Measurements from ENCODE around the gene NF2.

DNA sequence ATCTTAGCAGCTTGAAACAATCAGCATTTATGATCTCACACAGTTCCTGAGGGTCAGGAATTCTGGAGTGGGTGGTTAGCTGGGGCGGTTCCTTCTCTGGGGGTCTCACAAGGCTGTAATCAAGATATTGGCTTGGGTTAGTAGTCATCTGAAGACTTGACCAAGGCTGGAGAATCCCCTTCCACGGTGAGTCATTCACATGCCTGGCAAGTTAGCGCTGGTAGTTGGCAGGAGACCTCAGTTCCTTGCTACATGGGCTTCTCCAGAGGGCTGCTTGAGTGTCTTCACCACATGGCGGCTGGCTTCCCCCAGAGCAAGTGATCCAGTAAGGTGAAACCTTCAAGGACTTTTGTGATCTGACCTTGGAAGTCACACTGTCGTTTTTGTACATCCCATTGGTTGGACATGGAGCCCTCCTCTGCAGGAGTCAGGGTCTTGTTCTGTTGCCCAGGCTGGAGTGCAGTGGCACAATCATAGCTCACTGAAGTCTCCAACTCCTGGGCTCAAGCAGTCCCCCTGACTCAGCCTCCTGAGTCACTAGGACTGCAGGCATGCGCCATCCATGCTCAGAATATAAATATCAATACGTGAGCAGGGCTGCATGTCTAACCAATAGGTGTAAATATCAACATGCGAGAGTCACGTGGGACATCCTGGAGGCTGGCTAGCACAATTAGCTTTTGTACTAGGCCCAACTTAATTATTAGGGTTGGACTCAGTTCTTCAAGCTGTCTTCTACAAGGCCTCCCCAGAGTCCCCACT, 15.3 kb upstream of the NF2 start:
- no peak for TF ChIP-seq GATA2 (IDR thresholded peaks at IDR 0.05; ENCODE audit: low read depth, low read length)
- no peak for TF ChIP-seq GATA3 (IDR thresholded peaks at IDR 0.05; ENCODE audit: low read depth, low read length)
